HG03521 (cell line): ENCODE measurements around the gene SYNGR4.
A peak's percentile ranks its signal among the peaks of the same experiment; 100 is the strongest.
"Not testable (repeated sequence)": the region's sequence is repeated elsewhere in the genome, so short reads cannot be mapped to it uniquely, and the experiment has no call there.

Experiments used
- ATAC-seq: cut with Tn5 transposase; IDR thresholded peaks from one replicate; pipeline ENCODE4 v1.9.1; 2021; ENCODE audit warnings: mild to moderate bottlenecking, moderate library complexity; ENCODE audit not compliant: unreplicated experiment

The SYNGR4 gene, protein sequence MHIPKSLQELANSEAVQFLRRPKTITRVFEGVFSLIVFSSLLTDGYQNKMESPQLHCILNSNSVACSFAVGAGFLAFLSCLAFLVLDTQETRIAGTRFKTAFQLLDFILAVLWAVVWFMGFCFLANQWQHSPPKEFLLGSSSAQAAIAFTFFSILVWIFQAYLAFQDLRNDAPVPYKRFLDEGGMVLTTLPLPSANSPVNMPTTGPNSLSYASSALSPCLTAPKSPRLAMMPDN

GRCh38 chr19:48363810-48364597 is at the start of gene SYNGR4, which contains the start of gene TMEM143:
SYNGR4 (plus strand) TSS chr19:48364367; CDS start chr19:48365843, 1,476 bp downstream.
TMEM143 (minus strand) TSS chr19:48363940; CDS start chr19:48363920, 20 bp downstream.
- peak; percentile 89 for ATAC-seq

DNA sequence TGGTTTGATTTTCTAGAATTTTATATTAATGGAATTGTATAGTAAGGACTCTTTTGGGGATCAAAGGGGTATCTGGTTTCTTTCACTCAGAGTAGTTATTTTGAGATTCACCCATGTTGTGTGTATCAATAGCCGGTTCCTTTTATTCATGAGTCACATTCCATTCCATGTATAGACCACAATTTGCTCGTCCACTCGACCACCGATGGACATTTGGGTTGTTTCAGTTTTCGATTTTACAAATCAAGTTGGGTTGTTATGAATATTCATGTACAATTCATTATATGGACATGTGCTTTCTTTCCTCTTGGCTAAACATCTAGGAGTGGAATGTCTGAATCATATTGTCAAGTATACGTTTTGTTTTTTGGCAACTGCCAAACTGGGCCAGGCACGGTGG is 48.5 kb upstream of the SYNGR4 start:
- no peak for ATAC-seq

GRCh38 chr19:48317708-48317960 is 46.5 kb upstream of the SYNGR4 start:
- ATAC-seq, result not testable (repeated sequence)

DNA sequence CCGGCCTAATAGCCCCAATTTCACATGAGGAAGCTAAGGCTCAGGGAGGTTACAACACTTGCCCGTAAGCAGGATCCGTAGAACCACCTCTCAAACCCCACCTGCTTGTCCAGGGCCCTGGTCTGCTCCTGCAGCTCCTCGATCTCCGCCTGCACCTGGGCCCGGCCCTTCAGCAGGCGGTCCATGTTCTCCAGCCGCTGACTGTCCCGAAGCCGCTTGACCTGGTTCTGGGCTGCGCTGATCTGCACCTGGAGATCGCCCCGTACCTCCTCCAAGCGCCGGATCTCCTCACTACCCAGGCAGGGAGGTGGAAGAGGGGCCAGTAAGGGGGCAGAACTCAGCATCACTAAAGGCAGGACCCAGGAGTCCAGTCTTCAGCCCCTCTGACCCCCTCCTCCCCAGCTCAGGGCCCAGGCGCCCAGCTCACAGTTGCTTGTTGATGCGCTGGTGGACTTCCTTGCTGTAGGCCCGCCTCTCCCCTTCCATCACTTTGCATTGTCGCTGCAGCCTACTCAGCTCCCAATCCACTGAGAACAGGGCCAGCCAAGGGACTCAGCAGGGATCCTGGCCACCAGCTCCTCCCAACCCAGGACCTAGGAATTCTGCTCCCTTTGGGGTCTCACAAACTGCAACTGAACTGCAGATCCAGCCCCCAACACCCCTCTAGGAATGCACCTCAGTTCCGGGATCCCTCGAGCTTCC is 45.7 kb upstream of the SYNGR4 start:
- no peak for ATAC-seq

- no peak for ATAC-seq
These were observed 44.3 kb upstream of the SYNGR4 start for GRCh38 chr19:48319647-48320541.

DNA sequence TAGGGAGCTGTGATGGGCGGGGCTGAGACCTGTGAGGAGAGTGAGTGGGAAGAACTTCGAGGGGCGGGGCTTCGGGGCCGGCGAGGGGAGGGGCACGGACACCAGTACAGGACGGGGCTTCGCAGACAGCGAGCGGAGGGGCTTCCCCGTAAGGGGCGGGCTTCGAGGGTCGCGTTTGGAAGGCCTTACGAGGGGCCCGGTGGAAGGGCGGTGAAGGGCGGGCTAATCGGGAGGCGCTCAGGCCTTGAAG is 42.9 kb upstream of the SYNGR4 start:
- peak; percentile 38 for ATAC-seq

- peak; percentile 73 for ATAC-seq
These were observed 42.3 kb upstream of the SYNGR4 start for GRCh38 chr19:48321622-48322591.

- no peak for ATAC-seq
These were observed 38.8 kb upstream of the SYNGR4 start, which contains the start of gene EMP3 for GRCh38 chr19:48325265-48325910. EMP3 (plus strand) TSS chr19:48325552; CDS start chr19:48326845, 1,293 bp downstream.

DNA sequence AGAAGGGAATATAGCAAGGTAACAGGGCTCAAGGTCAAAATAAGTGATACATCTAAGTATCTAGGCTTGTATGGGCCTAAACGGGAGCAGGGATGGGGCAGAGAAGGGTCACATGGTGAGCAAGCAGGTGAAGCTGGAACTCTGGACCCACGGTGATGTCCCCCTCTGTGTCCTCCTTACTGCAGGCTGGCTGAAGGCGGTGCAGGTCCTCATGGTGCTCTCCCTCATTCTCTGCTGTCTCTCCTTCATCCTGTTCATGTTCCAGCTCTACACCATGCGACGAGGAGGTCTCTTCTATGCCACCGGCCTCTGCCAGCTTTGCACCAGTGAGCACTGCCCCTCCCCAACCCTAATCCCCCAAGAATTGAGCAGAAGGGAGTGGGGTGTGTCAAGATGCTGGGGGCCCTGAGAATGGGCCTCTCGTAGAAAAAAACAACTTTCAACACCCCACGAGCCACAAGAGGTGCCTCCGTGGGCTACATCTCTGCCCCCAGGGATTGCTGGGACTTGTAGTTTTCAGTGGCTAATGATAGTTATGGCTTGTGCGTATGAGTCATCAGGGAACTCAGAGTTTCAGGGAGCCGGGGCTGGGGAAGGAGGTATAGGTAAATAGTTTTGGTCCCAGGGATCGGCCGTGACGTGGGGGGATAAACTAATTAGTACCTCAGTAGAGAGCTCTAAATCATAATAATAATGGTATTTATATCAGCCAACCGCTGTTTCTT is 34.8 kb upstream of the SYNGR4 start:
- no peak for ATAC-seq

DNA sequence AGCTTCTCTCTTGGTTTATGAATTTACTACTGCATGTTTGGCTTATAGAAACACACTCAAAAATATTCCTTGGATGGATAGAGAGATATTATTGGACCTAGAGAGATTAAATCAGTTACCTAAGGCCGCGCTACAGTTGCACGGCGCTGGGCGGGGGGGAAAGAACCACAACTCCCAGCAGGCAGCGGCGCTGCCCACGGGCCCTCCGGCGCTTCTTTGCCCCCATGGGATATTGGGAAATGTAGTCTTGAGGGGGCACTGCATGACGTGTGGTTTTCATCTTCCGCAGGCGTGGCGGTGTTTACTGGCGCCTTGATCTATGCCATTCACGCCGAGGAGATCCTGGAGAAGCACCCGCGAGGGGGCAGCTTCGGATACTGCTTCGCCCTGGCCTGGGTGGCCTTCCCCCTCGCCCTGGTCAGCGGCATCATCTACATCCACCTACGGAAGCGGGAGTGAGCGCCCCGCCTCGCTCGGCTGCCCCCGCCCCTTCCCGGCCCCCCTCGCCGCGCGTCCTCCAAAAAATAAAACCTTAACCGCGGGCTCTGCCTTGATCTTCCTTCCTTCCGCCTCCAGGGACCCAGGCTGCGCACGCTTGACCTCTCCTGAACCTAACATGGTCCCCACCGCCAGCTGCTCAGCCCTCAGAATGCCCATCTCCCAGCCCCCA is 34.0 kb upstream of the SYNGR4 start:
- ATAC-seq, result peak; percentile 17

GRCh38 chr19:48332351-48332661 is 31.9 kb upstream of the SYNGR4 start:
- ATAC-seq, result no peak

DNA sequence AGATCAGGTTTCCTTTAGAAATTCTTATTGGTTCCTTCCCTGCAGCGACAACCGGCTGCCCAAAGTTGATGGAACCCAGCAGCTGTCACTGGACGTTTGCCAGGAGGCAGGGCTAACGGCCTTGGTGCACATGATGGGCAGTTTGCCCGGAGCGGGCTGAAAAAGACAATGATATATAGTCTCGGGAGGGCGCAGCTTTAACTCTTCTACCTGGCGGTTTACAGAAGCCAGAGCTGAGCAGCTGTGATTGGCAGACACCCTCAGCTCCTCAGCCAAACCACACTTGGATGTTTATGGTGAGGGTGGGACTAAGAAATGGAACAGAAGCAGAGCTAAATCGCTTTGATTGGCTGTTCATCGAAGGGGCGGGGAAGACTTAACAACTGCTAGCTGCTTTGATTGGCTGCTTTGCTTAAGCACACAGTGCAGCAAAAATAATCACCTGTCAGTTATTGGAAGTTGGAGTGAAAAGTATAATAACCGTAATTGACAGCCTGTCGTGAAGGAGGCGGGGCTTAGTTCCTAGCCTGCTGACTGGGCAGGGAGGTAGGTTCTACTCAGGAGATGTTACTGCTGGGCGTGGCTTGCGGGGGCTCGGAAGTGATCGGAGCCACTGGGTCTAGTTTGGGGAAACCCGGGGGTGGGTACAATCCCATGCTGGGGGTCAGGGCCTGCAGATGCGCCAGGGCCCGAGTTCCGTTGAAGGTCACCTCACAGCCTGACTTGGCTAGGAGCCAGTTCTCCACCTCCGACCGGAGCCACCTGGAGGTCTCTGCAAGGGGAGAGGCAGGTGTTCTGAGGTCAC is 31.3 kb upstream of the SYNGR4 start:
- ATAC-seq, result peak; percentile 49

DNA sequence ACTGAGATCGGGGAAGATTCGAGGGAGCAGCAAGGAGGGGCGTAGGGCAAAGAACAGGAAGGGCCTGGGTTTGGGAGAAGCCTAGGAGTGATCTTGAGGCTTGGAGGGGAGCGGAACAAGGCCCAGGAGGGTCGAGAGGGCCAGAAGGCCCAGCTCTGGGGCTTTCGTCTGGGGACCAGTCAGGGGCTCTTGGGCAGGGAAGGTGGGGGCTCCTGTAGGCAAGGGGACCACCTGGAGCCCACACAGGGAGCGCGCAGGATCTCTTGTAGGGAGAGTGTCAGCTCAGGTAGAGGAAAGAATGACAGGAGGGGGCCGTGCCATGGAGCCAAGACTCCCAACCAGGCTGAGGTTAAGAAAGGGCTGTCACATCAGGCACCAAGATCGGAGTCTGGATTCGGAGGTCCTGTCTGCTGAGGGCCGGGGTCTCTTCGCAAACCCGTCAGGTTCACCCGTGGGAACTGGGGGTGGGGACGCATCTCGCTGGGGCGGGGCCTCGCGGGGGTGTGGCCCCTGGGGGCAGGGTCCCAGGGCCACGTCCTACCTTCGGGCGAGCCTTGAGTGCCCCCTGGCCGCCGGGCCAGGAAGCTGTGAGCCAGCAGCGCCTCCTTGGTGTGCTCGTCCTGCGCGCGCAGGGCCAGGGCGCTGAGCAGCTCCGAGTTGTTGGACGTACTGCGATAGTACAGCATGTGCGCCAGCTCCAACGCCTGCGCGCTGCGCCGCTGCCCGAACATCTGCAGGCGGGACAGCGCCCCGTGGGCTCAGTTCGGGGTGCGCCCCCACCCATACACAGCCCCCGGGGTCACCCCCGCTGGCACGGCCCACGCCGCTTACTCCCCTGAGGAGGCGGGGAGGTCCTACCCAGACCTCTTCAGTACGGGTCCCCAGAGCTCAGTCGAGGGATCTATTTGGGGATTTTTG is 30.4 kb upstream of the SYNGR4 start:
- ATAC-seq, result peak; percentile 52

- no peak for ATAC-seq
These were observed 25.9 kb upstream of the SYNGR4 start for GRCh38 chr19:48338253-48338755.

DNA sequence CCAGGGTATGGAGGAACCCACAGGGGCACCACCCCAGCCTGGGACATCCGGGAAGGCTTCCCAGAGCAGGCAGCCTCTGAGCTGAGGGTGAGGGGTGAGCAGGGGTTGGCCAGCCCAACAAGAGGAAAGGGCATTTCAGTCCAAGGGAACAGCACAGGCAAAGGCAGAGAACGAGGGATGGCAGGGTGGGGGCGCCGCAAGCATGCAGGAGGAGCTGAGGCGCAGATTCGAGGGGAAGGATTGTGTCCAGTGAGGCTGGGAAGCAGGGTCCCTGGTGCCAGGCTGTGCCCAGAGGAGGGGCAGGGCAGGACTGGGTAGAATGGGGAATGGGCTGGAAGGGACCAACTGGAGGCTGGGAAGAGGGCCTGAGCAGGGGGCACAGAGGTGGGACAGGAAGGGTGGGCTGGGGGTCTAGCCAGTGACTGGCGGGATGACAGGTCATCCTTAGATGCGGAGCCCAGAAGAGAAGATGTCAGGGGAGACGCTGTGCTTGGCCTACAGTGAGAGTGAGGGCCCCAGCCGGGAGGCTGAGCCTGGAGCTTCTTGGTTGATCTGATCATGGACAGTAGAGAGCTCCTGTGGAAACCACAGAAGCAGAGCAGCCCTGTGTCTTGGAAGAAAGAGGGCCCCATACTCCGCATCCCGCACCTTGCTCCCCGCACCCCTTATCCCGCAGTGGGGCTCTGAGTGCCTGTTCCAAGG is 25.2 kb upstream of the SYNGR4 start:
- no peak for ATAC-seq

- no peak for ATAC-seq
These were observed 23.2 kb upstream of the SYNGR4 start for GRCh38 chr19:48340995-48341394.
